Osteoblast (primary cell): Measurements from ENCODE around the gene F8. TPM values are rescaled to one million over a fixed set of nuclear protein-coding genes. Genes with fewer than 3 reads are reported as not detected.

Source experiments
- DNase-seq: peaks from one replicate; pipeline ENCODE4 v3.0.0; 2011; ENCODE audit warnings: low spot score, mixed read lengths; ENCODE audit not compliant: insufficient read length; ENCODE audit errors: missing footprints
- H2AFZ ChIP-seq: 2 replicates; pipeline ENCODE4 v1.6.0; 2011; ENCODE audit warnings: mild to moderate bottlenecking, low read length
- H3K27ac ChIP-seq: 2 replicates; pipeline ENCODE4 v1.5.1; 2011; ENCODE audit warnings: mild to moderate bottlenecking, low read depth, low read length, moderate library complexity
- H3K27me3 ChIP-seq: 2 replicates; pipeline ENCODE4 v1.6.0; 2012; ENCODE audit warnings: mild to moderate bottlenecking, control low read depth, inconsistent platforms, low read length, moderate library complexity; ENCODE audit not compliant: insufficient read depth
- H3K36me3 ChIP-seq: 2 replicates; pipeline ENCODE4 v1.5.1; 2011; ENCODE audit warnings: mild to moderate bottlenecking, low read length, control low read depth, moderate library complexity; ENCODE audit not compliant: insufficient read depth
- H3K4me1 ChIP-seq: 2 replicates; pipeline ENCODE4 v1.5.1; 2011; ENCODE audit warnings: mild to moderate bottlenecking, low read length, control low read depth, moderate library complexity; ENCODE audit not compliant: insufficient read depth
- H3K4me2 ChIP-seq: 2 replicates; pipeline ENCODE4 v1.6.0; 2011; ENCODE audit warnings: mild to moderate bottlenecking, low read length; ENCODE audit not compliant: insufficient read depth
- H3K4me3 ChIP-seq: fragments of 200-600 bp; sonication (generic); 3 replicates; pipeline ENCODE4 v1.5.1; 2012; ENCODE audit warnings: mild to moderate bottlenecking, low read length, inconsistent platforms; ENCODE audit not compliant: insufficient read depth
- H3K79me2 ChIP-seq: 2 replicates; pipeline ENCODE4 v1.6.0; 2012; ENCODE audit warnings: mild to moderate bottlenecking, low read length, control low read depth, inconsistent platforms; ENCODE audit not compliant: insufficient read depth
- H3K9me3 ChIP-seq: 2 replicates; pipeline ENCODE4 v1.5.1; 2011; ENCODE audit warnings: low read depth, low read length, control low read depth
- H4K20me1 ChIP-seq: 2 replicates; pipeline ENCODE4 v1.6.0; 2012; ENCODE audit warnings: mild to moderate bottlenecking, low read length, control low read depth; ENCODE audit not compliant: insufficient read depth
- CTCF ChIP-seq: IDR thresholded peaks from 2 replicates; pipeline ENCODE4 v1.5.1; 2011; ENCODE audit warnings: mild to moderate bottlenecking, low read depth, low read length, moderate library complexity; ENCODE audit errors: extremely low read depth
- total RNA-seq: library from RNA; depleted of rRNA; stranded (reverse); fragments of >200 nt; gene quantifications from 2 replicates; pipeline ENCODE4 v1.2.3, GENCODE V29; 2012

The F8 gene
- total RNA-seq, 1 donor = 10.9 TPM

- H3K9me3 ChIP-seq = no peaks in the 10 kb centered on the region
- H4K20me1 ChIP-seq = no peaks in the 10 kb centered on the region
- DNase-seq = no peak
- H2AFZ ChIP-seq = no peak overlapping the region
- H3K4me1 ChIP-seq = peaks cover 16% of the 10 kb centered on the region
- H3K27ac ChIP-seq = no peak overlapping the region
- peaks cover 3% of the 10 kb centered on the region for H3K36me3 ChIP-seq
- TF ChIP-seq CTCF = no peak
- peaks cover 11% of the 10 kb centered on the region for H3K79me2 ChIP-seq
- no peak overlapping the region for H3K4me3 ChIP-seq
- no peaks in the 10 kb centered on the region for H3K27me3 ChIP-seq
- no peak overlapping the region for H3K4me2 ChIP-seq
Observed at GRCh38 chrX:155061760-155062159, 39.2 kb upstream of the F8 start.

GRCh38 chrX:155056877-155057792, 34.6 kb upstream of the F8 start:
- Histone ChIP-seq H3K27ac (peak overlapping the region; percentile 25), H3K4me2 (peak overlapping the region; percentile 80), H3K79me2 (no peaks in the 10 kb centered on the region), H3K4me3 (peak overlapping the region; percentile 63), H2AFZ (peak overlapping the region; percentile 72), H4K20me1 (no peaks in the 10 kb centered on the region), H3K36me3 (peaks cover 3% of the 10 kb centered on the region), H3K4me1 (peaks cover 4% of the 10 kb centered on the region), H3K9me3 (no peaks in the 10 kb centered on the region), H3K27me3 (no peaks in the 10 kb centered on the region)
- DNase-seq = no peak
- TF ChIP-seq CTCF = peak; percentile 70

- no peaks in the 10 kb centered on the region for H3K27me3 ChIP-seq
- H2AFZ ChIP-seq = no peak overlapping the region
- H3K4me1 ChIP-seq = peaks cover 4% of the 10 kb centered on the region
- no peak for DNase-seq
- H3K27ac ChIP-seq = no peak overlapping the region
- H4K20me1 ChIP-seq = no peaks in the 10 kb centered on the region
- TF ChIP-seq CTCF = no peak
- H3K9me3 ChIP-seq = no peaks in the 10 kb centered on the region
- H3K4me2 ChIP-seq = no peak overlapping the region
- no peak overlapping the region for H3K4me3 ChIP-seq
- peaks cover 3% of the 10 kb centered on the region for H3K36me3 ChIP-seq
- H3K79me2 ChIP-seq = no peaks in the 10 kb centered on the region
Observed at GRCh38 chrX:155056471-155056870, 33.9 kb upstream of the F8 start.

- H4K20me1 ChIP-seq = no peaks in the 10 kb centered on the region
- no peaks in the 10 kb centered on the region for H3K27me3 ChIP-seq
- H3K79me2 ChIP-seq = no peaks in the 10 kb centered on the region
- H3K9me3 ChIP-seq = no peaks in the 10 kb centered on the region
- no peak for DNase-seq
- H3K4me3 ChIP-seq = no peak overlapping the region
- no peak for TF ChIP-seq CTCF
- no peak overlapping the region for H3K27ac ChIP-seq
- peaks cover 4% of the 10 kb centered on the region for H3K4me1 ChIP-seq
- no peak overlapping the region for H3K4me2 ChIP-seq
- H3K36me3 ChIP-seq = peaks cover 3% of the 10 kb centered on the region
- H2AFZ ChIP-seq = no peak overlapping the region
Observed at GRCh38 chrX:155055494-155055893, 33.0 kb upstream of the F8 start.
